NCI-H1417 (cell line): ENCODE measurements around the gene CERS6.
A peak's percentile ranks its signal among the peaks of the same experiment; 100 is the strongest.

Experiments
- DNase-seq, 3 experiments: peaks; one replicate each; lab custom pipeline; 2025; lab: John Stamatoyannopoulos, UW

Gene CERS6

DNA sequence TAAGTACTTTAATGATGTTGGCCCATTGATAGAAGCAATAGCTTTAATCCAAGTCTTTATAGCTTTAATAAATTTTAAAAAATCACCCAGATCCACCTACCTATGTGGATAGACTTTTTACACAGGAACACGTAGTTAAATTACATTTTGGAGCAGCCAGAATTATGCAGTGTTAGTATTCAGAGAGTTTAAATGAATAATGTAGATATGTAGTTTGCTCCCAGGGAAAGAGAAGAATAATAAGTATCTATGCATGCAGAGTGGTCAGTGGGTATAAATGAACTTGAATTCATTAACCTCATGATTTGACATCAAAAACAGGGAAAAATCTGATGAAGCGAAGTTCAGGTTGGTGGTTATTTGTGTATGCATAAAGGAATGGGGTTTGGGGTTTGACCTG lies 146.3 kb downstream of the CERS6 start:
- no peak for DNase-seq

DNA sequence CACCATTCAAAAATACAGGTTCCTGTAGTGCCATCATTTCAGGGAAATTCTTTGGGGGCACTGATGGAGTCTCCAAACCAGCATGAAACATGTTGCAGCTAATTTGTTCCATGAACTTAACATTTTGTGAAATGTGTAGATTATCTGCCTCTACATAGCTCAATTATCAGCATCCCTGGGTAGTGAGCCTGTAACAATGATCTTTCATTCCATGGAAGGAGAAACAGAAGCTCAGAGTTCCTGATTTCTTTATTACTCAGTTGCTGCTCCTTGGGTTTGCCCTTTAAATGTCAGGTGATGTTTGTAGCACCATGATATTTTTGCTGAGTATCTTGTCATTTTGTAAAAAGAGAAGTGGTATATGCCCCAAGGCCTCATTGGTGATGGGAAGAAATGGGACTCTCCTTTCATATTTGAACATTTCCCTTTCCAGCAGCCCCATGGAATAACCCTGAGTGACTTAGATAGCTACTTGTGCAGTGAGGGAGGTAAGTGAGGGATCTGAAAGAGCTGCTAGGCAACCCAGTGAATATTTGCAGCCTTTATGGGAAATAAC lies 146.9 kb downstream of the CERS6 start:
- no peak for DNase-seq

- DNase-seq, result no peak
These were observed 147.4 kb downstream of the CERS6 start for GRCh38 chr2:168603439-168603961.

- DNase-seq, result no peak
These were observed 148.2 kb downstream of the CERS6 start for GRCh38 chr2:168604252-168604651.

DNA sequence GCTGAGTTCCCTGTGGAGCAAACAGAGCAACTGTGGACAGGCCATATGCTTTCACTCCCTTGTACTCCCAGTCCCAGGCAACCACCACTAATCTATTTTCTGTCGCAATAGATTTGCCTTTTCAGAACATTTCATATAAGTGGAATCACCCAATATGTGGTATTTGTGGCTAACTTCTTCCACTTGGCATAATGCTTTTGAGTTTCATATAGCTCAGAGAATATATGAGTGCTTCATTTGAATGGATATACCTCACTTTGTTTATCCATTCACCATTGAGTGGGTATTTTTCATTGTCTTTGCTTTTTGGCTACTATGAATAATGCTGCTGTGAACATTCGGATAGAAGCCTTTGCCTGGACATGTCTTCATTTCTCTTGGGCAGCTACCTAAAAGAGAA lies 151.9 kb downstream of the CERS6 start:
- no peak for DNase-seq

GRCh38 chr2:168608796-168609195 lies 152.7 kb downstream of the CERS6 start:
- DNase-seq, result no peak

- DNase-seq, result no peak
These were observed 155.0 kb downstream of the CERS6 start for GRCh38 chr2:168611091-168611490.

DNA sequence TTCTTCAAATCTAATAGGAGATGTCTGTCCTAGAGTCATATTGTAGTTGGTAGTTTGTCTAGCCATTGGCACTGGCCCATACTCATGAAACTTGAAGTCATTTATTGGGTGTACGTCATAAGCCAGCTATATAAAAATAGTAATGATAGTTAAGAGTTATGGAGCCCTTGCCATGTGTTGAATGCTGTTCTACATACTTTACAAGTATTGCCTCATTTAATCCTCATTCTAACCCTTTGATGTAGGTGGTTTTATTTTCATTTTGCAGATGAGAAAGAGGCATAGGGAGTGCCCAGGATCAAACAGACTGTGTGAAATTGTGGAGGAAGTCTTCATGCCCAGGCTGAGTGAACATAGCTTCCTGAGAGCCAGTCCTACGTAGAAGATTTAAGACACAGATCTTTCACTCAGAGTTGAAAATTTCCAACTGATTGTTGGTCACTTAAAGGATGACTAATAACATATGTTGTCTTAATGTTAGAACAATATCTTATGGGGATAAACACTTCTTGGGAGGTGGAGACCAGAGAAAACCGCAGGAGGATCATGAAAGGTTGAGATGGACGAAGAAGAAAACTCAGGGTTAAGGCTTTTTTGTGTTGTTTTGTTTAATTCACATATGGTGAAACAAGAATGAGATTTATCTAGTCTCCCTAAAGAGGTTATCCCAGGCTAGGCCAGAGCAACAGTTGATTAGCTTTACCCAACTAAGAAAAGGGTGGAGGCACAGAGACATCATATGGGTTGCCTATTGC lies 156.0 kb downstream of the CERS6 start:
- no peak for DNase-seq

DNA sequence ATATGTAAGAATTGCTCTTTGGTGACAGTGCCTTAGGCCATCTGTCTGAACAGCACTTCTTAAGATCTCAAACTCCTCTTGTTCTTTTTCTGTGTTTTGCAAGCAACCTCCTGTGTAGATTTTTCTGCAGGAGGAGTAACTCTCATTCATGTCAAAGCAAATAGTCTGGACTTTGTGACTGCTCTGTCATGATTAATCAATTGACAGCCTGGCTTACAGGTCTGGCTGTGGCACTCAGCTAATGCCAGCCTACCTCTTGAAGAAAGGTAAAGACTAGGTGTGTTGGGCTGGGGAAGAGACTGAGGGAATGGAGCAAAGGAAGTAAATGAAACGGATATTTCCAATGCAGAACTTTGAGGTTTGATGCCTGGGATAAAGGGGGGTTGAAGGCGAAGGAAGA lies 156.6 kb downstream of the CERS6 start:
- no peak for DNase-seq

DNA sequence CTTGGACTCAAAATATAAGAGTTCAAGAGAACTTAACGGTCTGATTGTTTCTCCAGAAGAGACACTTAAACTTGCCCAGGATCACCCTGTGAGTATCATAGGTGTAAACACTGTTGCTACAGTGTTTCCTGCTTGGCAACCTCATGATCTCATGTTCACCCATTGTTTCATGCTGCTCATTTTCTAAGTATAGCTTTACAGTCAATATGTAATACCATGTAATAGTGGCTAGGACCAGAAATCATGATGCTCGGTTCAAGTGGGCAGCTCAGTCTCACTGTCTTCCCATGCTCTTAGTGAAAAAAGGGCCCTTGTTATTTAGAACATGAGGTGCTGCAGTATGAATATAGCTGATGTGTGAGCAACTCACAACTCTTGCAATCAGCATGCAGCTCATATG lies 157.5 kb downstream of the CERS6 start:
- no peak for DNase-seq

GRCh38 chr2:168614172-168615018 lies 158.3 kb downstream of the CERS6 start:
- DNase-seq, result no peak

GRCh38 chr2:168620554-168620953 lies 164.5 kb downstream of the CERS6 start:
- no peak for DNase-seq

DNA sequence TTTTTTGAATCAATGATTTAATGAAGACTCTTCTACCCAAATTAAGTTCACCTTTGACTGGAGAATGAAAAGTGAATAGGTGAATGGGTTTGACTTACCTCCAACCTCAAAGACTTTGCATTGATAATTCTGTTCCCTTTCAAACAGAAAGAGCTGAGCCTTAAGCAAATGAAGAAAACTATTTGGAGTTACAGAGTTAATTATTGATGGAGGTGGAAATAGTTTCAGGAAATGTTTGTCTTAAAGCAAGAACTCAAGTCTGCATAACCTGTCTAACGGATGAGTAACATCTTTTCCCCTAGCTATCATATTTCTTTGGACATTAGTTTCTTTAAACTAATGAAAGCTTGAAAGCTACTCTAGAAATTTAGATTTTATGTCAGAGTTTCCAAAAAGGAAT lies 166.5 kb downstream of the CERS6 start:
- no peak for DNase-seq

- DNase-seq, result no peak
These were observed 168.0 kb downstream of the CERS6 start for GRCh38 chr2:168624028-168624427.

GRCh38 chr2:168626096-168626495 lies 170.0 kb downstream of the CERS6 start:
- no peak for DNase-seq

DNA sequence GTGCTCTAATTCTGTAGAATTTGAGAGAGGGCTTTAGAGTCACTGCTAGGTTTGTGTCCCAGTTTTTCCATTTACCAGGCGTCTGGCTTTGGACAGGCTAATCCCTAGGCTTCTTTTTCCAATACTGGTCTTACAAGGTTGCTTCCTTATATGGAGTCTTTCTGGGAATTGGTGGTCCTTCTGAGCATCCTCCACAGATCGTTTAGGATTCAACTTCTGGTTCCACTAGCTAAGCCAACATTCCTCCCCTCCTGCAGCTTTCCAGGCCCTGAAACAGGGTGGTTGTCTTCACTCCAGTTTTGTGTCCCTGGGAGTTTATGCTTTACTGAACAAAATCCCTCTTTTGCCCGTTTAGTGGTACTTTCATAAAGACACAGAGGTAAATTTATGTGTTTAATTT lies 170.6 kb downstream of the CERS6 start:
- no peak for DNase-seq

GRCh38 chr2:168632709-168633121 lies 176.6 kb downstream of the CERS6 start:
- no peak for DNase-seq

- DNase-seq, result no peak
These were observed 177.1 kb downstream of the CERS6 start for GRCh38 chr2:168633200-168633599.

DNA sequence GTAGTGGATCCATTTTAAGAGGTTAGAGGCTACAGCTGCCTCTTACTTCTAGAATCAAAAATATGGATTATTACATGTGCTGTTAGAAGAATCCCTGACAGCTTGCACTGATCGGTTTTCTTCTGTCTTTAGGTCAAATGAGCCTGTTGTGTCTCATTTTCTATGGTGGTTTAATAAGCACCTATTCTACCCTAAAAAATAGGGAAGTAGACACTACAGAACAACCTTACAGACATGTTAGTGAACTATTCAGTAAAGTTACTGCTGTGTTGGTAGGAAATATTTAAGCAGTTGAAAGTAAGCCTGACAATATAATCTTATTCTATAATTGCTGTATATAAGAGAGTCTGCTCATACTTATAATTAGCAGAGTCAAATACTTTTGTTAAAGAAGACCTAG lies 177.8 kb downstream of the CERS6 start:
- DNase-seq, result no peak

DNA sequence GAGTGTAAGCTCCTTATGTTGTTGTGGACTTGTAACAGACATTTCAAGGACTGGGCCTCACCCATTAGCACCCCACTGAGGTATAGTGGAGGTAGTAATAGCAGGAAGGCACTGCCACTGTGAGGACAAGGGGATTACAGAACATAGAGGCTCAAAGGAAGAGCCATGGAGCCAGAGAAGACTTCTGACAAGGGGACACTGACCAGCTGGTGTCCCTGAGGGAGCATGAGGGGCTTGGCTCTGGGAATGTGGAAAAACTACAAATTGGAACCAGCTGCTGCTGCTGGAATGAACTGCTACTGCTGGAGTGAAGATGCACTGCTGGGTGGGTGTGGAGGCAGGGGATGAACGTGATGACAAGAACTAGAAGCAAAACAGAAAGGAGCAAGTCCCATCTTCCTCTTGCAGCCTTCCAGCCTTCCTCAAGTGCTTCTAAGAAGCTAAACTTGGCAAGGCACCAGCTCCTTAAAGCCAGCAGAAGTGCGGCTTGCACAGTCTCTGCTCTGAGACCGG lies 179.0 kb downstream of the CERS6 start:
- no peak for DNase-seq

DNA sequence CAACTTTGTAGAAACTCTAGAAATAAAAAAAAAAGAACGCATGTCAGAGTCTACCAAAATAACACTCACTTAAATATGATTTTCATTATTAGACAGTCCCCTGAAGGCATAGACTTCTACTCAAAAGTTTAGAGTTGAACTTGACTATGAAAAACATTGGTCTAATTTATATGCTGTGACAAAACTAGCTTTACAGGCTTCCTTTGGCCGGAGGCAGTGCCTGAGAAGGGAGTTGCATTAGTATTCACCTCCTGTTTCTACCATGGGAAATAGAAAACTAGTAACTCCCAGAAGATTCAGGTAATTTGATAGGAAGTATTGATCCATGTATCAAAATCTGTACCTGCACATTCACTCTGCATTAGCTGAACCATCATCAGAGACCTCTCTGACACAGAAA lies 182.9 kb downstream of the CERS6 start:
- no peak for DNase-seq

DNA sequence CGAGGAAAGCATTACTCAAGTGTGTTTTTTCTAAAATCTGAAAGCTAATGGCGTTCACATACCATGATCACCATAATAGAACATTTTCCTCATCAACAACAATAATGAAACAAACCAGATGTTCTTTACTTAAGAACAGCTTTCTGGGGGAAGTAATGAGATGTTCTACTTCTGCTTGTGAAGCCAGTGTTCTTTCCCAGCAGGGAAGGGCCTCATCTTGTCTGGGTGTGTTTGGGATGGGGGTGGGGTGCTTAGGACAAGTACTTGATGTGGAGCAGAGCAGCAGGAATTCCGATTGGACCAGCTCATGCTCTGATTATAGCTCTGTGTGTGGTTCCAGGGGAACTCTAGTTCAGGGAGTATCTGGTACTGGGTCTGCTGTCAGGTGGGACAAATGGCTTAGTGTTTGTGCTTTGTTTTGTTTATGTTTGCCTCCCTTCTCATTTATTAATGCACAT lies 183.4 kb downstream of the CERS6 start:
- peak in 2 of 3 experiments; percentile 4 to 15 for DNase-seq
